NCI-H2107 (cell line): ENCODE data around the gene CA7.

Source experiments
- DNase-seq: peaks from one replicate; lab custom pipeline; 2025; lab: John Stamatoyannopoulos, UW

The CA7 gene

GRCh38 chr16:66844342-66845079 is at the start of gene CA7:
Gene CA7 (plus strand): TSS chr16:66844414. CDS start chr16:66844488, 74 bp downstream.
- no peak for DNase-seq

- DNase-seq: no peak
Observed at GRCh38 chr16:66798161-66798560, 46.1 kb upstream of the CA7 start.

- no peak for DNase-seq
Observed at GRCh38 chr16:66800856-66801255, 43.4 kb upstream of the CA7 start.

GRCh38 chr16:66801320-66802105 is 42.7 kb upstream of the CA7 start, which contains the start of gene TERB1:
Gene TERB1 (minus strand): TSS chr16:66801584. CDS start chr16:66796798, 4,786 bp downstream.
- DNase-seq: no peak

- no peak for DNase-seq
Observed at GRCh38 chr16:66802159-66802558, 42.1 kb upstream of the CA7 start.

GRCh38 chr16:66809765-66810164 is 34.4 kb upstream of the CA7 start:
- no peak for DNase-seq

- no peak for DNase-seq
Observed at GRCh38 chr16:66810391-66810790, 33.8 kb upstream of the CA7 start.

- no peak for DNase-seq
Observed at GRCh38 chr16:66811043-66811442, 33.2 kb upstream of the CA7 start.

- no peak for DNase-seq
Observed at GRCh38 chr16:66814734-66815133, 29.5 kb upstream of the CA7 start.

GRCh38 chr16:66824006-66824405 is 20.2 kb upstream of the CA7 start:
- no peak for DNase-seq

GRCh38 chr16:66830422-66831404 is 13.5 kb upstream of the CA7 start, which contains the start of gene NAE1:
Gene NAE1 (minus strand): TSS chr16:66830976. CDS start chr16:66830899, 77 bp downstream.
- DNase-seq: peak; percentile 74

GRCh38 chr16:66832190-66832589 is 12.0 kb upstream of the CA7 start:
- DNase-seq: no peak

- DNase-seq: peak; percentile 8
Observed at GRCh38 chr16:66832661-66833305, 11.4 kb upstream of the CA7 start.

- DNase-seq: no peak
Observed at GRCh38 chr16:66834746-66835145, 9.5 kb upstream of the CA7 start.

- no peak for DNase-seq
Observed at GRCh38 chr16:66840883-66841282, 3.3 kb upstream of the CA7 start.

- DNase-seq: no peak
Observed at GRCh38 chr16:66841366-66841765, 2.8 kb upstream of the CA7 start.

- DNase-seq: no peak
Observed at GRCh38 chr16:66842765-66843164, 1.4 kb upstream of the CA7 start.

GRCh38 chr16:66843191-66843590 is 1.0 kb upstream of the CA7 start:
- no peak for DNase-seq

- DNase-seq: no peak
Observed at GRCh38 chr16:66844009-66844341, 239 bp upstream of the CA7 start.

- DNase-seq: no peak
Observed at GRCh38 chr16:66845080-66845410, 831 bp downstream of the CA7 start.

- peak; percentile 43 for DNase-seq
Observed at GRCh38 chr16:66845791-66846221, 1.6 kb downstream of the CA7 start.

GRCh38 chr16:66846266-66846665 is 2.1 kb downstream of the CA7 start:
- no peak for DNase-seq
